ENCODE data around the gene UBE2H.

Gene UBE2H

GRCh38 chr7:129781928-129782817 lies 170.6 kb downstream of the UBE2H start:
- H3K4me3 ChIP-seq (ENCODE audit: control insufficient read depth, low read depth, low read length): no peak overlapping the region
- TF ChIP-seq CTCF (conservative IDR thresholded peaks at IDR 0.05; ENCODE audit: control insufficient read depth, insufficient read depth, low read depth, low read length): no peak
- DNase-seq (ENCODE audit: low read depth): no peak

GRCh38 chr7:129780974-129781927 lies 171.5 kb downstream of the UBE2H start:
- no peak for DNase-seq (ENCODE audit: low read depth)
- no peak for TF ChIP-seq CTCF (conservative IDR thresholded peaks at IDR 0.05; ENCODE audit: control insufficient read depth, insufficient read depth, low read depth, low read length)
- H3K4me3 ChIP-seq (ENCODE audit: control insufficient read depth, low read depth, low read length): no peak overlapping the region

Measured in fibroblast of mammary gland (primary cell).